Smooth muscle cell (in vitro differentiated cells): ENCODE results near the gene SIX4. TPM values are rescaled to one million over a fixed set of nuclear protein-coding genes. Genes with fewer than 3 reads are reported as not detected.

Source experiments
- DNase-seq: peaks from one replicate; lab custom pipeline; 2025; ENCODE audit not compliant: unreplicated experiment; lab: John Stamatoyannopoulos, UW
- H2AFZ ChIP-seq: fragments of 200-600 bp; sonication (generic); 2 replicates; pipeline ENCODE4 v1.6.0; 2016; ENCODE audit warnings: antibody characterized with exemption, low read depth, mild to moderate bottlenecking
- H3F3A ChIP-seq: fragments of 200-600 bp; sonication (generic); 2 replicates; pipeline ENCODE4 v1.6.0; 2017; ENCODE audit warnings: antibody characterized with exemption, low read depth
- H3K27ac ChIP-seq: fragments of 200-600 bp; sonication (generic); 2 replicates; pipeline ENCODE4 v1.5.1; 2016; ENCODE audit warnings: low read depth, mild to moderate bottlenecking
- H3K27me3 ChIP-seq: fragments of 200-600 bp; sonication (generic); 2 replicates; pipeline ENCODE4 v1.6.1; 2016; ENCODE audit warnings: low read depth, mild to moderate bottlenecking
- H3K36me3 ChIP-seq: fragments of 200-600 bp; sonication (generic); 2 replicates; pipeline ENCODE4 v1.5.1; 2016; ENCODE audit warnings: low read depth
- H3K4me1 ChIP-seq: fragments of 200-600 bp; sonication (generic); 2 replicates; pipeline ENCODE4 v1.5.1; 2016; ENCODE audit warnings: low read depth
- H3K4me2 ChIP-seq: fragments of 200-600 bp; sonication (generic); 2 replicates; pipeline ENCODE4 v1.6.0; 2016; ENCODE audit warnings: mild to moderate bottlenecking
- H3K4me3 ChIP-seq: fragments of 200-600 bp; sonication (generic); 2 replicates; pipeline ENCODE4 v1.5.1; 2016; ENCODE audit warnings: mild to moderate bottlenecking
- H3K79me2 ChIP-seq: fragments of 200-600 bp; sonication (generic); 2 replicates; pipeline ENCODE4 v1.6.0; 2016; ENCODE audit warnings: low read depth, mild to moderate bottlenecking
- H3K9ac ChIP-seq: fragments of 200-600 bp; sonication (generic); 2 replicates; pipeline ENCODE4 v1.6.0; 2016; ENCODE audit warnings: low read depth
- H3K9me3 ChIP-seq: fragments of 200-600 bp; sonication (generic); replicated peaks from 2 replicates; pipeline ENCODE4 v1.5.1; 2016; ENCODE audit warnings: low read depth
- H4K20me1 ChIP-seq: fragments of 200-600 bp; sonication (generic); 2 replicates; pipeline ENCODE4 v1.6.0; 2016; ENCODE audit warnings: low read depth
- WGBS: methylation state at CpG from one replicate; pipeline ENCODE4 v1.1.7; 2016; ENCODE audit warnings: low lambda C conversion rate; 5-methylcytosine and 5-hydroxymethylcytosine counted together
- polyA plus RNA-seq: library from polyadenylated mRNA; unstranded; fragments of >200 nt; fragmentation: Nextera tagmentation; extraction: Ambion mirVana; gene quantifications from 2 replicates; pipeline ENCODE4 v1.2.1, GENCODE V29; 2016
- total RNA-seq: library from RNA; depleted of rRNA; stranded (reverse); fragments of >200 nt; gene quantifications from 2 replicates; pipeline ENCODE4 v1.2.3, GENCODE V29; 2014
- TF ChIP-seq, protein P1 (sequence below): fragments of 200-600 bp; sonication (generic); IDR thresholded peaks from 2 replicates; pipeline ENCODE4 v1.5.1; 2017; ENCODE audit warnings: borderline replicate concordance, mild to moderate bottlenecking, antibody characterized with exemption; ENCODE audit not compliant: insufficient read depth, poor library complexity, severe bottlenecking

Gene SIX4
- total and polyA plus RNA-seq, 2 experiments from 2014 or later = 2.1 to 13.3 TPM

DNA sequence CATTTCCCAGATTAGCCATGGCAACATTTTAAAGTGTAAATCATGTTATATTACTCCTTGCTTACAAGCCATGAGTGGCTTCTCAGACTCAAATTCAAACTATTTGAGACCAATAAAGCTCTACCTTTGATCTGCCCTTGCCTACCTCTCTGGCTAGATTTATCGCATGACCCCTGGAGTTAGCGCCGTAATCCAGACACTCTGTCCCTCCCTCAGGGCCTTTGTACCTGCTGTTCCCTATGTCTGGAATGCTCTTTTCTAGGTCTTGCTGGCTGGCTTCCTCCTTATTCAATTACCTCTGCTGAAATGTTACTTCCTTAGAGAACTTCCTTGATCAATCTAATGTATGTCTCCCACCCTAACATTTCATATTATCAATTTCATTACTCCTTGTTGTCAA, 16.3 kb downstream of the SIX4 start:
- no peaks in the 10 kb centered on the region for H3K79me2 ChIP-seq
- peaks cover 11% of the 10 kb centered on the region for H4K20me1 ChIP-seq
- H3K27ac ChIP-seq = no peak overlapping the region
- no peaks in the 10 kb centered on the region for H3K27me3 ChIP-seq
- no peak overlapping the region for H3K4me2 ChIP-seq
- WGBS = 91% methylated on average over 3 of the region's 3 CpGs
- H3F3A ChIP-seq = no peaks in the 10 kb centered on the region
- no peak overlapping the region for H2AFZ ChIP-seq
- no peak overlapping the region for H3K4me3 ChIP-seq
- DNase-seq = no peak
- H3K4me1 ChIP-seq = no peaks in the 10 kb centered on the region
- no peaks in the 10 kb centered on the region for H3K9me3 ChIP-seq
- TF ChIP-seq, protein P1, sequence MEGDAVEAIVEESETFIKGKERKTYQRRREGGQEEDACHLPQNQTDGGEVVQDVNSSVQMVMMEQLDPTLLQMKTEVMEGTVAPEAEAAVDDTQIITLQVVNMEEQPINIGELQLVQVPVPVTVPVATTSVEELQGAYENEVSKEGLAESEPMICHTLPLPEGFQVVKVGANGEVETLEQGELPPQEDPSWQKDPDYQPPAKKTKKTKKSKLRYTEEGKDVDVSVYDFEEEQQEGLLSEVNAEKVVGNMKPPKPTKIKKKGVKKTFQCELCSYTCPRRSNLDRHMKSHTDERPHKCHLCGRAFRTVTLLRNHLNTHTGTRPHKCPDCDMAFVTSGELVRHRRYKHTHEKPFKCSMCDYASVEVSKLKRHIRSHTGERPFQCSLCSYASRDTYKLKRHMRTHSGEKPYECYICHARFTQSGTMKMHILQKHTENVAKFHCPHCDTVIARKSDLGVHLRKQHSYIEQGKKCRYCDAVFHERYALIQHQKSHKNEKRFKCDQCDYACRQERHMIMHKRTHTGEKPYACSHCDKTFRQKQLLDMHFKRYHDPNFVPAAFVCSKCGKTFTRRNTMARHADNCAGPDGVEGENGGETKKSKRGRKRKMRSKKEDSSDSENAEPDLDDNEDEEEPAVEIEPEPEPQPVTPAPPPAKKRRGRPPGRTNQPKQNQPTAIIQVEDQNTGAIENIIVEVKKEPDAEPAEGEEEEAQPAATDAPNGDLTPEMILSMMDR = no peak
- no peak overlapping the region for H3K9ac ChIP-seq
- no peaks in the 10 kb centered on the region for H3K36me3 ChIP-seq

DNA sequence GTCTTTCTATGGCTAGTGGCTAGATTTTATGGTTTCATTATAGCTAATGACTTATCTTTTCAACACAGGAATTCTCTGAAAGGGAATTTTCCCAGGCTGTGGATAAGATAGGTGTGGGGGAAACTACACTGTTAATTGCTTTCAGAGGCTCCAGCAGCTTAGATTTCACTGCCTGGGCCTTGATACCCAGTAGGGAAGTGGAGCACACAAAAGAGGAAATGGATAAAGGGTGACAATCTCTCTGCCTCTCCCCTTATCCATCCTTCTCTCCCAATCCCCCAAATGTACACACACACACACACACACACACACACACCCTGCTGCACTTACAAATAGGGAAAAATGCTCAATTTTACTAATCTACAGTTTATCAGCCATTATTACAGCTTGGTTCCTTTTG, 19.1 kb downstream of the SIX4 start:
- H3K27me3 ChIP-seq = no peaks in the 10 kb centered on the region
- no peaks in the 10 kb centered on the region for H3K9me3 ChIP-seq
- H3K36me3 ChIP-seq = no peaks in the 10 kb centered on the region
- H3K9ac ChIP-seq = no peak overlapping the region
- H3K4me3 ChIP-seq = no peak overlapping the region
- H3K4me1 ChIP-seq = no peaks in the 10 kb centered on the region
- H4K20me1 ChIP-seq = peaks cover 2% of the 10 kb centered on the region
- H2AFZ ChIP-seq = no peak overlapping the region
- no peak overlapping the region for H3K27ac ChIP-seq
- no peak for DNase-seq
- no peaks in the 10 kb centered on the region for H3F3A ChIP-seq
- H3K79me2 ChIP-seq = no peaks in the 10 kb centered on the region
- TF ChIP-seq, protein P1 = no peak
- no peak overlapping the region for H3K4me2 ChIP-seq

DNA sequence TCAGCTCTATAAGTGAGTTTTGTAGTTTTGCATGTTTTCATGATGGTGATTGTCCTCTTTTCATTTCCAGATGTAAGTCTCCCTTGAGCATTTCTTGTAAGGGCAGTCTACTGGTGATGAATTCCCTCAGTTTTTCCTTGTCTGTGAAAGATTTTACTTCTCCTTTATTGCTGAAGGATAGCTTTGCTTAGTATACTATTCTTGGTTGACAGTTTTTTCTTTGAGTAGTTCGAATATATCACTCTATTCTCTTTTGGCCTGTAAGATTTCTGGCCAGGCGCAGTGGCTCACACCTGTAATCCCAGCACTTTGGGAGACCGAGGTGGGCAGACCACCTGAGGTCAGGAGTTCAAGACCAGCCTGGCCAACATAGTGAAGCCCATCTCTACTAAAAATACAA, 23.6 kb downstream of the SIX4 start:
- H3K79me2 ChIP-seq = no peaks in the 10 kb centered on the region
- no peak overlapping the region for H3K27ac ChIP-seq
- no peaks in the 10 kb centered on the region for H4K20me1 ChIP-seq
- no peaks in the 10 kb centered on the region for H3K36me3 ChIP-seq
- 96% methylated on average over 3 of the region's 3 CpGs for WGBS
- H3K4me3 ChIP-seq = no peak overlapping the region
- TF ChIP-seq, protein P1 = no peak
- H3F3A ChIP-seq = no peaks in the 10 kb centered on the region
- DNase-seq = no peak
- no peaks in the 10 kb centered on the region for H3K27me3 ChIP-seq
- no peaks in the 10 kb centered on the region for H3K4me1 ChIP-seq
- no peak overlapping the region for H2AFZ ChIP-seq
- no peaks in the 10 kb centered on the region for H3K9me3 ChIP-seq
- H3K4me2 ChIP-seq = no peak overlapping the region
- no peak overlapping the region for H3K9ac ChIP-seq

DNA sequence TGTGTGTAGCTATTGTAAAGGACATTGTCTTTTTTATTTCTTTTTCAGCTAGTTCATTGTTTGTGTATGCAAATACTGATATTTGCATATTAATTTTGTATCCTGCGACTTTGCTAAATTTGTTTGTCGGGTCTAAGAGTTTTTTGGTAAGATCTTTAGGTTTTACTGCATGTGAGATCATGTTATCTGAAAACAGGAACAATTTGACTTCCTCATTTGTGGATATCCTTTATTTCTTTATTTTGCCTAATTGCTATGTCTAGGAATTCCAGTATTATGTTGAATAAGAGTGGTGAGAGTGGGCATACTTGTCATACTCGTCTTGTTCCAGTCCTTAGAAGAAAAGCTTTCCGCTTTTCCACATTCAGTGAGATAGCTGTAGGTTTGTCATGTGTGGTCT, 28.8 kb downstream of the SIX4 start:
- Histone ChIP-seq H3K27ac (no peak overlapping the region), H3K4me1 (no peaks in the 10 kb centered on the region), H3K9me3 (no peaks in the 10 kb centered on the region), H3F3A (no peaks in the 10 kb centered on the region), H3K4me3 (no peak overlapping the region), H4K20me1 (no peaks in the 10 kb centered on the region), H3K79me2 (no peaks in the 10 kb centered on the region), H3K4me2 (no peak overlapping the region), H3K27me3 (no peaks in the 10 kb centered on the region), H3K9ac (no peak overlapping the region), H3K36me3 (no peaks in the 10 kb centered on the region), H2AFZ (no peak overlapping the region)
- DNase-seq = no peak
- TF ChIP-seq, protein P1 = no peak
- WGBS = 85% methylated on average over 4 of the region's 4 CpGs
